HEK293T (cell line): ENCODE data around the gene MCM7.
A peak's percentile ranks its signal among the peaks of the same experiment; 100 is the strongest.
"Not testable (repeated sequence)": the region's sequence is repeated elsewhere in the genome, so short reads cannot be mapped to it uniquely, and the experiment has no call there.

Experiments used
- CTCF ChIA-PET: fragments of 350-600 bp; formaldehyde crosslinking; extraction: SDS; loops from one replicate; lab custom pipeline; 2021; ENCODE audit warnings: antibody characterized with exemption, inconsistent platforms; lab: Yijun Ruan, JAX
- POLR2A ChIA-PET: fragments of 350-600 bp; formaldehyde crosslinking; extraction: SDS; loops from one replicate; lab custom pipeline; 2020; ENCODE audit warnings: antibody characterized with exemption, inconsistent platforms; lab: Yijun Ruan, JAX
- DNase-seq: peaks from one replicate; pipeline ENCODE4 v3.0.0; 2012; ENCODE audit warnings: mixed read lengths; ENCODE audit errors: extremely low spot score
- ARNT ChIP-seq: fragments of 450-650 bp; IDR thresholded peaks from 2 replicates; pipeline ENCODE4 v1.6.1; 2017; ENCODE audit warnings: mild to moderate bottlenecking
- BHLHE40 ChIP-seq: fragments of 450-650 bp; IDR thresholded peaks from 2 replicates; pipeline ENCODE4 v1.6.1; 2016; ENCODE audit warnings: mild to moderate bottlenecking, moderate library complexity, borderline replicate concordance
- CTBP1 ChIP-seq: fragments of 450-650 bp; IDR thresholded peaks from 2 replicates; pipeline ENCODE4 v1.6.1; 2016; ENCODE audit warnings: borderline replicate concordance
- ELF4 ChIP-seq: fragments of 450-650 bp; IDR thresholded peaks from 2 replicates; pipeline ENCODE4 v1.6.1; 2017; ENCODE audit warnings: antibody characterized with exemption
- FOXA1 ChIP-seq: fragments of 450-650 bp; IDR thresholded peaks from 2 replicates; pipeline ENCODE4 v1.6.1; 2016; ENCODE audit warnings: mild to moderate bottlenecking
- FOXM1 ChIP-seq: fragments of 450-650 bp; IDR thresholded peaks from 2 replicates; pipeline ENCODE4 v1.6.1; 2017; ENCODE audit warnings: mild to moderate bottlenecking, borderline replicate concordance
- HDGF ChIP-seq: fragments of 450-650 bp; IDR thresholded peaks from 2 replicates; pipeline ENCODE4 v1.6.1; 2017; ENCODE audit warnings: antibody characterized with exemption, borderline replicate concordance
- L3MBTL2 ChIP-seq: fragments of 450-650 bp; conservative IDR thresholded peaks from 2 replicates; pipeline ENCODE4 v1.6.1; 2016; ENCODE audit warnings: mild to moderate bottlenecking
- LEF1 ChIP-seq: fragments of 450-650 bp; IDR thresholded peaks from 2 replicates; pipeline ENCODE4 v1.6.1; 2017; ENCODE audit warnings: mild to moderate bottlenecking, borderline replicate concordance
- NFRKB ChIP-seq: fragments of 450-650 bp; IDR thresholded peaks from 2 replicates; pipeline ENCODE4 v1.6.1; 2016; ENCODE audit warnings: mild to moderate bottlenecking, moderate library complexity
- PKNOX1 ChIP-seq: fragments of 450-650 bp; IDR thresholded peaks from 2 replicates; pipeline ENCODE4 v1.6.1; 2016
- SP1 ChIP-seq: fragments of 450-650 bp; IDR thresholded peaks from 2 replicates; pipeline ENCODE4 v1.6.1; 2017
- SUZ12 ChIP-seq: fragments of 450-650 bp; IDR thresholded peaks from 2 replicates; pipeline ENCODE4 v1.6.1; 2016; ENCODE audit warnings: mild to moderate bottlenecking
- TARDBP ChIP-seq: fragments of 450-650 bp; IDR thresholded peaks from 2 replicates; pipeline ENCODE4 v1.6.1; 2016
- ZNF384 ChIP-seq: fragments of 450-650 bp; IDR thresholded peaks from 2 replicates; pipeline ENCODE4 v1.6.1; 2016

The MCM7 gene

GRCh38 chr7:100142461-100142860 lies 41.3 kb upstream of the MCM7 start:
- no peak for DNase-seq
- no peak for TF ChIP-seq L3MBTL2
- no peak for TF ChIP-seq SP1
- ChIA-PET CTCF (interaction anchor here (0.5 to 3.0 kb wide), 3 partner anchors 8 to 17 kb away, joined by 3 to 8 read pairs (median 3); no protein-coding TSS in a partner anchor), POLR2A (no interaction called here)

- DNase-seq = no peak
- CTCF ChIA-PET = interaction anchor here (1.5 to 3.0 kb wide), 3 partner anchors 9 to 17 kb away, joined by 3 to 10 read pairs (median 8); no protein-coding TSS in a partner anchor
- TF ChIP-seq FOXM1 = no peak
- no peak for TF ChIP-seq TARDBP
- TF ChIP-seq SUZ12 = no peak
- TF ChIP-seq ZNF384 = no peak
- no peak for TF ChIP-seq LEF1
- no peak for TF ChIP-seq BHLHE40
- TF ChIP-seq PKNOX1 = no peak
- TF ChIP-seq ELF4 = no peak
- no peak for TF ChIP-seq HDGF
- TF ChIP-seq ARNT = no peak
- TF ChIP-seq CTBP1 = no peak
- POLR2A ChIA-PET = interaction anchor here (1.1 kb wide), 1 partner anchor 13 kb away, joined by 3 read pairs; no protein-coding TSS in a partner anchor
These were observed 40.4 kb upstream of the MCM7 start for GRCh38 chr7:100141555-100141949.

- ChIA-PET CTCF (interaction anchor here (1.0 kb wide), 1 partner anchor 8 kb away, joined by 5 read pairs; no protein-coding TSS in a partner anchor), POLR2A (interaction anchor here (1.1 to 2.0 kb wide), 3 partner anchors 8 to 11 kb away, joined by 3 to 8 read pairs (median 7); partner anchors contain the start of genes LAMTOR4 and MBLAC1)
- no peak for TF ChIP-seq ELF4
- no peak for TF ChIP-seq FOXM1
- TF ChIP-seq BHLHE40 = no peak
- TF ChIP-seq L3MBTL2 = no peak
- TF ChIP-seq ARNT = no peak
- no peak for DNase-seq
These were observed 36.9 kb upstream of the MCM7 start for GRCh38 chr7:100137851-100138760.

- POLR2A ChIA-PET = interaction anchor here (0.7 to 1.4 kb wide), 5 partner anchors 16 to 214 kb away, joined by 3 to 9 read pairs (median 3); partner anchors contain the start of genes AP4M1, LAMTOR4 and MCM7
- CTCF ChIA-PET = interaction anchor here (0.6 to 1.9 kb wide), 14 partner anchors 8 to 279 kb away, joined by 3 to 13 read pairs (median 6); partner anchors contain the start of genes LAMTOR4 and PVRIG
- no peak for TF ChIP-seq FOXM1
These were observed 31.5 kb upstream of the MCM7 start for GRCh38 chr7:100132697-100133151.

GRCh38 chr7:100132126-100132525 lies 30.9 kb upstream of the MCM7 start:
- ChIA-PET CTCF (interaction anchor here (0.6 to 1.9 kb wide), 11 partner anchors 9 to 279 kb away, joined by 3 to 13 read pairs (median 6); partner anchors contain the start of gene PVRIG), POLR2A (interaction anchor here (0.7 to 1.4 kb wide), 5 partner anchors 16 to 215 kb away, joined by 3 to 9 read pairs (median 3); partner anchors contain the start of genes AP4M1, LAMTOR4 and MCM7)
- DNase-seq = no peak
- TF ChIP-seq LEF1 (no peak), FOXA1 (no peak), FOXM1 (no peak), NFRKB (no peak), SP1 (no peak), L3MBTL2 (no peak), CTBP1 (no peak), TARDBP (no peak), SUZ12 (no peak)

More at GRCh38 chr7:100132697-100133151, 31.5 kb upstream of the MCM7 start:
- peak; percentile 78 for DNase-seq

- POLR2A ChIA-PET = interaction anchor here (1.0 to 2.7 kb wide), 5 partner anchors 8 to 119 kb away, joined by 3 to 16 read pairs (median 3); partner anchors contain the start of genes AP4M1, MCM7 and ZKSCAN1
- peak; percentile 77 for DNase-seq
- CTCF ChIA-PET = interaction anchor here (0.7 to 1.8 kb wide), 13 partner anchors 8 to 298 kb away, joined by 3 to 8 read pairs (median 5); partner anchors contain the start of genes GAL3ST4, LAMTOR4 and ZCWPW1
- no peak for TF ChIP-seq ARNT
- no peak for TF ChIP-seq SP1
- TF ChIP-seq FOXM1 = no peak
- TF ChIP-seq HDGF = no peak
- TF ChIP-seq ZNF384 = no peak
- TF ChIP-seq L3MBTL2 = 0 out of 2 replicates have a peak, but pooled peaks have one; percentile 18
These were observed 29.6 kb upstream of the MCM7 start for GRCh38 chr7:100130608-100131453.

GRCh38 chr7:100130220-100130607 lies 29.0 kb upstream of the MCM7 start:
- ChIA-PET POLR2A (interaction anchor here (1.0 to 2.7 kb wide), 4 partner anchors 8 to 118 kb away, joined by 3 to 16 read pairs (median 3); partner anchors contain the start of genes AP4M1 and MCM7), CTCF (interaction anchor here (0.7 to 1.8 kb wide), 10 partner anchors 9 to 298 kb away, joined by 3 to 8 read pairs (median 6); partner anchors contain the start of genes GAL3ST4, LAMTOR4 and ZCWPW1)
- DNase-seq = not testable (repeated sequence)
